Breast epithelium (tissue), 3 donors: Measurements from ENCODE around the gene CKMT1A.

Experiments
- CTCF ChIP-seq, 3 donors: fragments of 450-650 bp; IDR thresholded peaks; one replicate each; pipeline ENCODE4 v1.5.1; 2016 to 2017; ENCODE audit warnings: antibody characterized with exemption in 3 of 3, mild to moderate bottlenecking in 3 of 3, moderate library complexity in 3 of 3
- POLR2A ChIP-seq: fragments of 450-650 bp; IDR thresholded peaks from one replicate; pipeline ENCODE4 v1.6.1; 2016; ENCODE audit warnings: antibody characterized with exemption, mild to moderate bottlenecking, moderate library complexity

GRCh38 chr15:43748376-43748775 lies 54.7 kb downstream of the CKMT1A start:
- TF ChIP-seq CTCF (IDR thresholded peaks at IDR 0.05) (no peak), POLR2A (no peak)
